ENCODE data around the gene MAS1. TPM values are rescaled to one million over a fixed set of nuclear protein-coding genes. Genes with fewer than 3 reads are reported as not detected.

MAS1 gene
- total RNA-seq, 1 experiment from 2014 or later = not detected

GRCh38 chr6:159880412-159880975, 10.3 kb upstream of the MAS1 start:
- DNase-seq (ENCODE audit: low read depth) = no peak

GRCh38 chr6:159884720-159885119, 6.1 kb upstream of the MAS1 start:
- no peak for DNase-seq (ENCODE audit: low read depth)

GRCh38 chr6:159886270-159886669, 4.5 kb upstream of the MAS1 start:
- no peak for DNase-seq (ENCODE audit: low read depth)

- DNase-seq (ENCODE audit: low read depth) = no peak
Measured at GRCh38 chr6:159887146-159887545, 3.6 kb upstream of the MAS1 start.

GRCh38 chr6:159887761-159888160, 3.0 kb upstream of the MAS1 start:
- DNase-seq (ENCODE audit: low read depth) = no peak

GRCh38 chr6:159890201-159890600, 587 bp upstream of the MAS1 start:
- DNase-seq (ENCODE audit: low read depth) = no peak

- no peak for DNase-seq (ENCODE audit: low read depth)
Measured at GRCh38 chr6:159892053-159892452, 1.3 kb downstream of the MAS1 start.

GRCh38 chr6:159893064-159893463, 2.3 kb downstream of the MAS1 start:
- no peak for DNase-seq (ENCODE audit: low read depth)

- DNase-seq (ENCODE audit: low read depth) = no peak
Measured at GRCh38 chr6:159894991-159895390, 4.2 kb downstream of the MAS1 start.

GRCh38 chr6:159897603-159898002, 6.8 kb downstream of the MAS1 start:
- DNase-seq (ENCODE audit: low read depth) = no peak

- DNase-seq (ENCODE audit: low read depth) = no peak
Measured at GRCh38 chr6:159898519-159898918, 7.7 kb downstream of the MAS1 start.

- peak; percentile 89 for DNase-seq (ENCODE audit: low read depth)
Measured at GRCh38 chr6:159899994-159900745, 9.4 kb downstream of the MAS1 start.

GRCh38 chr6:159902620-159903019, 11.8 kb downstream of the MAS1 start:
- DNase-seq (ENCODE audit: low read depth) = no peak

GRCh38 chr6:159904497-159904911, 13.7 kb downstream of the MAS1 start:
- DNase-seq (ENCODE audit: low read depth) = no peak

- DNase-seq (ENCODE audit: low read depth) = no peak
Measured at GRCh38 chr6:159906400-159906799, 15.6 kb downstream of the MAS1 start.

GRCh38 chr6:159908535-159908934, 17.7 kb downstream of the MAS1 start:
- DNase-seq (ENCODE audit: low read depth) = no peak

- DNase-seq (ENCODE audit: low read depth) = no peak
Measured at GRCh38 chr6:159908979-159909378, 18.2 kb downstream of the MAS1 start.

- DNase-seq (ENCODE audit: low read depth) = no peak
Measured at GRCh38 chr6:159910342-159910741, 19.6 kb downstream of the MAS1 start.

GRCh38 chr6:159913375-159913774, 22.6 kb downstream of the MAS1 start:
- DNase-seq (ENCODE audit: low read depth) = no peak

- no peak for DNase-seq (ENCODE audit: low read depth)
Measured at GRCh38 chr6:159913862-159914564, 23.2 kb downstream of the MAS1 start.

GRCh38 chr6:159914565-159914923, 23.8 kb downstream of the MAS1 start:
- DNase-seq (ENCODE audit: low read depth) = no peak

- DNase-seq (ENCODE audit: low read depth) = no peak
Measured at GRCh38 chr6:159915397-159915796, 24.6 kb downstream of the MAS1 start.

GRCh38 chr6:159916237-159916636, 25.4 kb downstream of the MAS1 start:
- no peak for DNase-seq (ENCODE audit: low read depth)

Measured in M059J (cell line).